Caco-2 (cell line): Measurements from ENCODE around the gene TSHZ2. TPM values are rescaled to one million over a fixed set of nuclear protein-coding genes. Genes with fewer than 3 reads are reported as not detected.

Experiments
- BruUV-seq: library from RNA; stranded (reverse); fragments of 400-500 nt; replicated peaks from 2 replicates; lab custom pipeline; 2021; lab: Mats Ljungman, UMichigan
- CTCF ChIA-PET: fragments of 300-600 bp; sonication (Branson Sonifier 250); formaldehyde crosslinking; loops from one replicate; lab custom pipeline; 2022; ENCODE audit warnings: antibody characterized with exemption; lab: Charles Lee
- POLR2A ChIA-PET: fragments of 300-600 bp; sonication (Branson Sonifier 250); formaldehyde crosslinking; loops from one replicate; lab custom pipeline; 2022; ENCODE audit warnings: antibody characterized with exemption; lab: Charles Lee
- DNase-seq, 2 experiments: peaks; one replicate each; pipeline versions ENCODE4 v3.0.0 to v3.0.0-alpha.2; 2020 to 2022
- H3K27me3 ChIP-seq: replicated peaks from 2 replicates; pipeline ENCODE4 v1.6.0; 2011; ENCODE audit warnings: low read length; ENCODE audit not compliant: control insufficient read depth, insufficient read depth
- H3K36me3 ChIP-seq: 2 replicates; pipeline ENCODE4 v1.5.1; 2011; ENCODE audit warnings: low read length; ENCODE audit not compliant: control insufficient read depth, insufficient read depth
- H3K4me1 ChIP-seq: fragments of 250-450 bp; sonication (Bioruptor Pico); 2 replicates; pipeline ENCODE4 v1.5.1; 2020; ENCODE audit warnings: mild to moderate bottlenecking
- H3K4me3 ChIP-seq: 2 replicates; pipeline ENCODE4 v1.5.1; 2011; ENCODE audit warnings: low read depth, mild to moderate bottlenecking, control low read depth, low read length
- H3K9me3 ChIP-seq: fragments of 250-450 bp; sonication (Bioruptor Pico); 2 replicates; pipeline ENCODE4 v1.5.1; 2020; ENCODE audit warnings: mild to moderate bottlenecking, moderate library complexity
- H3K27ac Mint-ChIP-seq: one replicate; pipeline ENCODE4 v1.8.0; 2022; ENCODE audit warnings: mixed read lengths; ENCODE audit not compliant: unreplicated experiment
- H3K27me3 Mint-ChIP-seq: one replicate; pipeline ENCODE4 v1.8.0; 2022; ENCODE audit warnings: mixed read lengths; ENCODE audit not compliant: insufficient read depth, unreplicated experiment
- H3K36me3 Mint-ChIP-seq: one replicate; pipeline ENCODE4 v1.8.0; 2022; ENCODE audit warnings: mild to moderate bottlenecking, mixed read lengths; ENCODE audit not compliant: insufficient read depth, unreplicated experiment
- H3K4me1 Mint-ChIP-seq: one replicate; pipeline ENCODE4 v1.8.0; 2022; ENCODE audit warnings: low read depth, mixed read lengths; ENCODE audit not compliant: unreplicated experiment
- H3K4me3 Mint-ChIP-seq: one replicate; pipeline ENCODE4 v1.8.0; 2022; ENCODE audit warnings: mild to moderate bottlenecking, moderate library complexity, mixed read lengths; ENCODE audit not compliant: unreplicated experiment
- H3K9me3 Mint-ChIP-seq: one replicate; pipeline ENCODE4 v1.8.0; 2022; ENCODE audit warnings: mixed read lengths; ENCODE audit not compliant: unreplicated experiment
- intact Hi-C: fragments of 100-400 bp; cut with micrococcal nuclease; formaldehyde crosslinking; loops from one replicate; pipeline ENCODE4 v1.10.0; 2022; ENCODE audit not compliant: unreplicated experiment
- total RNA-seq: library from RNA; stranded (reverse); gene quantifications from 2 replicates; pipeline ENCODE4 v1.2.3, GENCODE V29; 2022
- TF ChIP-seq, protein P1 (sequence below), 2 experiments: fragments of 200-600 bp in 1 of 2; IDR thresholded peaks; 1 replicate in 1 of 2; 2 replicates in 1 of 2; pipeline versions ENCODE4 v1.5.1 to v1.8.0; 2011 to 2022; ENCODE audit warnings: antibody characterized with exemption in 1 of 2, control low read depth in 1 of 2, inconsistent platforms in 1 of 2, low read depth in 1 of 2, low read length in 1 of 2, mild to moderate bottlenecking in 1 of 2, moderate library complexity in 1 of 2; ENCODE audit not compliant: insufficient read depth in 1 of 2, severe bottlenecking in 1 of 2, unreplicated experiment in 1 of 2

Gene TSHZ2
- total RNA-seq, 1 experiment from 2014 or later: 0.07 TPM

DNA sequence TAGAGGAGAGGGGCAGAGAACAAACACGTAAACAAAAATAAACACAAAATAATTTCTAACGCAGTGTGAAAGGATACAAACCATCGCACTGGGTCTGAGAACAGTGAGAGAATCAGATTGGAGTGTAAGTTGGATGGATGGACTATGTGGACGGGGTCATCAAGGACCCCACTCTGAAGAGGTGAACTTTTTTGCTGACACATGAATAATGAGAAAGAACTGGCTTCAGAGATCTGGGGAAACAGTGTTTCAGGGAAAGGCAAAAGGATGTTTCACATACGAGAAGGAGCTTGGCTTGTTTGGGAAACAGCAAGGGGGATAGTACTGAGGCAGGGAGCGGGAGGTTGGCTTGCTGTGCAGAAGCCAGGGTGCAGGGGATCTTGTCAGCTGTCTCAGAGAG is 326.1 kb downstream of the TSHZ2 start:
- H3K27ac Mint-ChIP-seq: no peak overlapping the region
- H3K36me3 Mint-ChIP-seq: no peaks in the 10 kb centered on the region
- no peaks in the 10 kb centered on the region for H3K4me1 Mint-ChIP-seq
- H3K4me1 ChIP-seq: no peaks in the 10 kb centered on the region
- no TSS peak for BruUV-seq
- H3K27me3 ChIP-seq: no peaks in the 10 kb centered on the region; the same call in 1 of the 2 replicates
- H3K27me3 Mint-ChIP-seq: peaks cover 36% of the 10 kb centered on the region
- H3K4me3 Mint-ChIP-seq: no peak overlapping the region
- H3K4me3 ChIP-seq: no peak overlapping the region
- DNase-seq: no peak
- CTCF ChIA-PET: no interaction called here
- no peaks in the 10 kb centered on the region for H3K9me3 ChIP-seq
- intact Hi-C loops: no loop called here
- TF ChIP-seq, protein P1, sequence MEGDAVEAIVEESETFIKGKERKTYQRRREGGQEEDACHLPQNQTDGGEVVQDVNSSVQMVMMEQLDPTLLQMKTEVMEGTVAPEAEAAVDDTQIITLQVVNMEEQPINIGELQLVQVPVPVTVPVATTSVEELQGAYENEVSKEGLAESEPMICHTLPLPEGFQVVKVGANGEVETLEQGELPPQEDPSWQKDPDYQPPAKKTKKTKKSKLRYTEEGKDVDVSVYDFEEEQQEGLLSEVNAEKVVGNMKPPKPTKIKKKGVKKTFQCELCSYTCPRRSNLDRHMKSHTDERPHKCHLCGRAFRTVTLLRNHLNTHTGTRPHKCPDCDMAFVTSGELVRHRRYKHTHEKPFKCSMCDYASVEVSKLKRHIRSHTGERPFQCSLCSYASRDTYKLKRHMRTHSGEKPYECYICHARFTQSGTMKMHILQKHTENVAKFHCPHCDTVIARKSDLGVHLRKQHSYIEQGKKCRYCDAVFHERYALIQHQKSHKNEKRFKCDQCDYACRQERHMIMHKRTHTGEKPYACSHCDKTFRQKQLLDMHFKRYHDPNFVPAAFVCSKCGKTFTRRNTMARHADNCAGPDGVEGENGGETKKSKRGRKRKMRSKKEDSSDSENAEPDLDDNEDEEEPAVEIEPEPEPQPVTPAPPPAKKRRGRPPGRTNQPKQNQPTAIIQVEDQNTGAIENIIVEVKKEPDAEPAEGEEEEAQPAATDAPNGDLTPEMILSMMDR (IDR thresholded peaks at IDR 0.05; ENCODE audit: insufficient read depth in 1 of 2, low read depth in 1 of 2, low read length in 1 of 2, severe bottlenecking in 1 of 2, unreplicated experiment in 1 of 2): no peak
- POLR2A ChIA-PET: no interaction called here
- H3K9me3 Mint-ChIP-seq: no peaks in the 10 kb centered on the region
- no peaks in the 10 kb centered on the region for H3K36me3 ChIP-seq

DNA sequence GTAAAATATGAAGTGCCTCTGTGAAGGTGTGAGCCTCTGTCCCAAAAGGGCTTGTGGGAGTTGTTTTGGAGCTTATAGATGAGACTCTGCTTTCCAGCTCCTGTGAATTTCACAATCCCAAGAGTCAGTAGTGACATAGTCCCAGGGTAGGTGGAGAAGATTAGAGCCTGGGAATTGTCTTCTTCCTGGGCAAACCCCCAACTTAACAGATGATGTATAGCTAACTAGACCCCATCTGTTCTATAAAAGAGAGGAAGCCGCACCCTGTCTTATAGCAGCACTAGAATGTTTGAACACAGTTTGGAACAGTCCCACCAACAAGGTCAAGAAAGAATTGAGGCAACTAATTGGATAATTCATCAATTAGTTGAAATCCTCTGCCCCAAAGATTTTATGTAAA is 326.8 kb downstream of the TSHZ2 start:
- no peaks in the 10 kb centered on the region for H3K4me1 ChIP-seq
- H3K9me3 ChIP-seq: no peaks in the 10 kb centered on the region
- BruUV-seq: no TSS peak
- Mint-ChIP-seq H3K4me1 (no peaks in the 10 kb centered on the region), H3K4me3 (no peak overlapping the region), H3K27me3 (peaks cover 36% of the 10 kb centered on the region), H3K27ac (no peak overlapping the region), H3K9me3 (no peaks in the 10 kb centered on the region), H3K36me3 (no peaks in the 10 kb centered on the region)
- POLR2A ChIA-PET: no interaction called here
- H3K36me3 ChIP-seq: no peaks in the 10 kb centered on the region
- no peaks in the 10 kb centered on the region; the same call in 1 of the 2 replicates for H3K27me3 ChIP-seq
- TF ChIP-seq, protein P1 (IDR thresholded peaks at IDR 0.05; ENCODE audit: insufficient read depth in 1 of 2, low read depth in 1 of 2, low read length in 1 of 2, severe bottlenecking in 1 of 2, unreplicated experiment in 1 of 2): no peak
- intact Hi-C loops: no loop called here
- no peak overlapping the region for H3K4me3 ChIP-seq
- CTCF ChIA-PET: no interaction called here
- no peak for DNase-seq

DNA sequence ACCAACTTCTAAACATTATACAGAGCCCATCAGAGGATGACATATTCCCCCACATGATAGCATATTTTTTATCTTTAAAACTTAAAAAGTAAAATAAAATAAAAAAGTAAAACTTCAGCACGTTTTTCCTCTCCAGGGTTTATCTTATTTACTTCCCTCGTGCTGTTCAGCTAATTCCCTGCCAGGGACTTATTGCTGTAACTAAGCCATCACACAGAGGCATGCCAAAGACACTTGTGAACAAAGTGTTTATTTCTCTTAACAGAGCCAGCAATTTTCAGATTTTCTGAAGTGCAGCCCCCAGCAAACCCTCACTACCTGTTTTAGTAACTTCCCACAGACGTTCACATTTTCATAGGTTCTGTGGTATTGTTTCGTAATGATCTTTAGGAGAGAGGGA is 327.7 kb downstream of the TSHZ2 start:
- Histone ChIP-seq H3K4me3 (no peak overlapping the region), H3K4me1 (no peaks in the 10 kb centered on the region), H3K27me3 (no peaks in the 10 kb centered on the region; the same call in 1 of the 2 replicates), H3K36me3 (no peaks in the 10 kb centered on the region), H3K9me3 (no peaks in the 10 kb centered on the region)
- ChIA-PET CTCF (no interaction called here), POLR2A (no interaction called here)
- no peak overlapping the region for H3K4me3 Mint-ChIP-seq
- TF ChIP-seq, protein P1 (IDR thresholded peaks at IDR 0.05; ENCODE audit: insufficient read depth in 1 of 2, low read depth in 1 of 2, low read length in 1 of 2, severe bottlenecking in 1 of 2, unreplicated experiment in 1 of 2): no peak
- no peak overlapping the region for H3K27ac Mint-ChIP-seq
- no peaks in the 10 kb centered on the region for H3K4me1 Mint-ChIP-seq
- intact Hi-C loops: no loop called here
- H3K9me3 Mint-ChIP-seq: no peaks in the 10 kb centered on the region
- BruUV-seq: no TSS peak
- H3K36me3 Mint-ChIP-seq: no peaks in the 10 kb centered on the region
- no peak for DNase-seq
- H3K27me3 Mint-ChIP-seq: peaks cover 30% of the 10 kb centered on the region
